ENCODE results near the gene IFNAR2.

DNA sequence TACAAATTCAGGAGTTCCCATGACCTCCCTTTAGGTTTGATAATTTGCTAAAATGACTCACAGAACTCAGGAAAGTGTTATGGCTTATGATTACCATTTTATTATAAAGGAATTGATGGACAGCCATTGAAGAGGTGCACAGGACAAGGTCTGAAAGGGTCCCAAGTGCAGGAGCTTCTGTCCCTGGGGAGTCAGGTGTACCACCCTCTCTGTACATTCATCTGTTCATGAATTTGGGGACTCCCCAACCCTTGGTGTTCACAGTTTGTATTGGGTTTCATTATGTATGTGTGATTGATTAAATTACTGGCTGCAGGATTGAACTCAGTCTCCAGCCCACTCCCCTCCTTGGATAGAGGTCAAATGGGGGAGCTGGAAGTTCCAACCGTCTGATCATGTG, 25.7 kb downstream of the IFNAR2 start:
- TF ChIP-seq CTCF (IDR thresholded peaks at IDR 0.05; ENCODE audit: low read length) (no peak), EZH2phosphoT487 (IDR thresholded peaks at IDR 0.05; ENCODE audit: low read length) (no peak), EZH2 (optimal IDR thresholded peaks at IDR 0.05; ENCODE audit: low read depth, low read length) (no peak)

Data from MM.1S (cell line).